Retina (tissue), 1 donor: Measurements from ENCODE around the gene TMEM165.

Experiments used
- DNase-seq: peaks from one replicate; pipeline ENCODE4 v3.0.0-alpha.2; 2016

Gene TMEM165

DNA sequence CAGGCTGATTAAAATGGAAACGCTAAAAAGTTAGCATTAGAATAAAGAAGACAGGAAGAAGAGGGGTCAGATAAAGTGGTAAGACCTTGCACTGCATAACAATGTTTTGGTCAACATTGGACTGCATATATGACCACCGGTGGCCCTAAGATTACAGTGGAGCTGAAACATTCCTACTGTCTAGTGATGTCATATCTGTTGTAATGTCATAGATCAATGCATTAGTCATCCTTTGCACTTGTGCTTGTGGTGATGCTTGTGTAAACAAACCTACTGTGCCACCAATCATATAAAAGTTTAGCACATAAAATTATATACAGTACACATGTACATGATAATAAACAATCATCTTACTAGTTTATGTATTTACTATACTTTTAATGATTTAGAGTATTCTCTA, 73.0 kb downstream of the TMEM165 start:
- no peak for DNase-seq

DNA sequence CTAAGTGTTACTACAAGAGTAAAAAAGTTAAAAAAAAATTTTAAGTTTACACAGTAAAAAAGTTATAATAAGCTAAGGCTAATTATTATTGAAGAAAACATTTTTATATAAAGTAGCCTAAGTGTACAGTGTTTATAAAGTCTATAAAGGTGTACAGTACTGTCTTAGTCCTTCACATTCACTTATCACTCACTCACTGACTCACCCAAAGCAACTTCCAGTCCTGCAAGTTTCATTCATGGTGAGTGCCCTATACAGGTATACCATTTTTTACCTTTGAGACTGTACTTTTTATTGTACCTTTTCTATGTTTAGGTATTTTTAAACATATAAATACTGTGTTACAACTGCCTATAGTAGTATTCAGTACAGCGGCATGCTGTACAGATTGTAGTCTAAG, 74.2 kb downstream of the TMEM165 start:
- no peak for DNase-seq
